ENCODE results near the gene PJVK.

The PJVK gene

DNA sequence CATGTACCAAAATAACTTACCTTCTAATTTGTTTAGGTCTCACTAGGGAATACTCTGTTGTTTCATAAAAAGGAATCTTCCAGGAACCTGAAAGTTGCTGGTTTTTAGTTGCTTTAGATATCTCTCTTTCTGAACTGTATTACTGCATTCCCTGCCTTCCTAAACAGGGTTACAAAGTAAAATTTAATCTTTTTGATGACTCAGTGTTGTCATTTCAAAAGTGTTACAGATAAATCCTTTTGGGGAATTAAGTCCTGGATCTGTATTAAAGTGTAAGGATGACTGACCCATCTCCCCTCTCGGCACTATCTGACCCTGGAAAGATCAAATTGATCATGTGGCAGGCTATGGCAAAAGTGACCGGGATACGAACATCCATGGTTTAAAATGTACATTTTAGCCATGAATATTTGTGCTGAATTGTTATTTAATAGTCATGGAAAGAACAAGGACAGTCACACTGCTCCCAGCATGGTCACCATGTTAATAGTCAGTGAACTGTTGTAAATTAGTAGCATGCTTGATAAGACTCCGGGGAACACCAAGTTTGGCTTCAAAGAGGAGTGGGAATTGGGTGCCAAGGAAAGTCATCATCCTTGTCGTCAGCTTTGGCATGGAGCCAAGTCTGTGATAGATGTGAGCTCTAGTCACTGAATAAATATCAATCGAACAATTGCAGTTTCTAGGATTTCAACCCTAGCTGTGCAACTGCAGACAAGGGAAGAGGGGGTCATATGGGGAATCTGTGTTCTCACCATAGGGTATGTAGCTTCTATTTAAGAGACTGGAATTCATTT is 33.3 kb downstream of the PJVK start:
- peak; percentile 80 for DNase-seq

DNA sequence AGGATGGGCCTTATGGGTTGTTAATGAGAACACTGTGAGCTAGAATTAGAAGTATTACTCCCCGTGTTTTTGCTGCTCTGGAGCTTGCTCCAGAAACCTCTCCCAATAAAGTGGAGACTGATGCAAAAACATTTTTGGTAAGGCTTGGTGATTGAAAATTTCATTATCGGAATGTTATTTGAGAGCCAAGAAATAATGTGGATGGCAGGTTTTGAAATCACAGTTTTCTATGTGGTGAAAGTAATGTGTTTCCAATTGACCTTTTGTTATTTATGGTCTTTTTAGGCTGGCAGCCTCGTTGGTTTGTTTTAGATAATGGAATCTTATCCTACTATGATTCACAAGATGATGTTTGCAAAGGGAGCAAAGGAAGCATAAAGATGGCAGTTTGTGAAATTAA is 34.2 kb downstream of the PJVK start:
- no peak for DNase-seq

DNA sequence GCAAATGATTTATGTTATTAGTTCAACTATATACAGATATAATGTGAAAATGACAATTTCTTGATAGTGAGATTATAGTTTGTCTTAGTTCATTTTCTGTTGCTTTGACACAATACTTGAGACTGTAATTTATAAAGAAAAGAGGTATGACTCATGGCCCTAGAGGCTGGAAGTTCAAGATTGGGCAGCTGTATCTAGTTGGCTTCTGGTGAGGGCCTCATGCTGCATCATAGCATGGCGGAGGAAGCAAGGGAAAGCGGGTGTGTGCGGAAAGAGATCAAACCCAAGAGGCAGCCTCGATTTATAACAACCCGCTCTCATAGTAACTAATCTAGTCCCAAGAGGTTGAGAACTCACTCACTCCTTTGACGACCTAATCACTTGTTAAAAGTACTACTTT is 40.4 kb downstream of the PJVK start:
- no peak for DNase-seq

DNA sequence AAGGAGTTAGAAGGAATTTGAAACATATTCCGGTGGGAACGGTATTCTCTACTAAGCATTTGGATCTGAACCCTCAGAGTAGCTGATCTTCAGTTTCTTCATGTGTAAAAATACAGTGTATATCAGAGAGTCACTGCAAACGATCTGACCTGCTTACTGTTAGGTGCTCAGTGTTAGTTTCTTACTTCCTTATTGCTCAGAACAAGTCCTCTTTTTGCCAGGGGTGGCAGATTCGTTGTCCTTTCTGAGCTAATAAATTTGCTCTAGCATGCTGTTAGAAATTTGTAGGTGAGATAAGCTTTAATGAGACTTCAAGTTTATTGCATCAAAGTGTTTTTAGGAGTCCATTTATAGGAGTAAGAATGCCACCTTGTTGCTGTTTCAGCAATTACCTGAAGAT is 44.9 kb downstream of the PJVK start:
- no peak for DNase-seq

- DNase-seq = no peak
These were observed 47.0 kb downstream of the PJVK start for GRCh38 chr2:178498137-178498536.

- DNase-seq = no peak
These were observed 48.5 kb downstream of the PJVK start for GRCh38 chr2:178499640-178500039.

GRCh38 chr2:178502751-178503150 is 51.6 kb downstream of the PJVK start:
- DNase-seq = no peak

- no peak for DNase-seq
These were observed 54.9 kb downstream of the PJVK start for GRCh38 chr2:178506101-178506500.

GRCh38 chr2:178506524-178506923 is 55.3 kb downstream of the PJVK start:
- no peak for DNase-seq

GRCh38 chr2:178506949-178507348 is 55.8 kb downstream of the PJVK start:
- no peak for DNase-seq

DNA sequence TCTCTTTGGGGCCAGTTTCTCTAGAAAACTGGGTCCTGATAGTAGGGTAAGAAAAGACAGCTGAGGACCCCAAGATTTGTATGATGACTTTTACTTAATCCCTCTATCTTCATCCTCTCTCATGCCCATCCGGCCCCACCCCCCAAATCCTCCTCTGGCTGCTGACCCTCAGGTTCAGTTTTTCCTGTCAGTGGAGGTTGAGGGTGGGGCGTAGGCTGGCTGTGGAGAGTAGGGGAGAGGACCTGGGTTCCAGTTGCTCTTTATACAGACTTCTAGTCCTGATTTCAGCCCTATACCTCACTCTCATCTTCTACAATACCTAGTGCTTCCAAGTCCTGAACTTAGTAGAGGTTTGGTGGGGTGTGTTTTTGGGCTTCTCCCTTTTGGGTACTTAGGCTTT is 57.5 kb downstream of the PJVK start:
- DNase-seq = no peak

GRCh38 chr2:178510384-178510783 is 59.2 kb downstream of the PJVK start:
- no peak for DNase-seq
